Measurements from ENCODE around the gene HDAC9.
A peak's percentile ranks its signal among the peaks of the same experiment; 100 is the strongest.

HDAC9 gene

DNA sequence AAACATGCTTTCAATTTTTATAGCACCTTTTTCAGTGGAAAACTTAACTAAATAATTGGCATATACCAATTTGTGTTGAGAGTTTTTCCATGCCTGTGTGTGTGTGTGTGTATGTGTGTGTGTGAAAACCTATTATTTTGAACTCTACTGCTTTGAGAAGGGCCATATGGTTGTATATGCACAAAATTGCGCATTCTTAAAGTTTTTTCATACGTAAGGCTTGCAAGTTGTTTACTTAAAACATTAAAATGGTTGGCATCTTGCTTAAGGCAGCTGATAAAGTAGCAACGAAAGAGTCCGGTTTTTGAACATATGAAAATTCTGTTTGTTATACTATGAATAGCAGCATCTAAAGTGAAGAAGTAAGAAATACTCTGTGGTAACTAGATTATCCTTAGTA lies 84.1 kb downstream of the HDAC9 start:
- H3K4me3 Mint-ChIP-seq: no peak overlapping the region
- DNase-seq (no peak), ATAC-seq (replicated peaks) (no peak)
- no peaks in the 10 kb centered on the region for H3K27me3 Mint-ChIP-seq
- no peak overlapping the region for H3K27ac Mint-ChIP-seq
- peaks cover 0 to 9% of the 10 kb centered on the region in 2 donors for H3K4me1 Mint-ChIP-seq (ENCODE audit: low read depth in 2 of 2)
- H3K9me3 Mint-ChIP-seq: no peaks in the 10 kb centered on the region
- no peaks in the 10 kb centered on the region for H3K36me3 Mint-ChIP-seq (ENCODE audit: insufficient read depth)

DNA sequence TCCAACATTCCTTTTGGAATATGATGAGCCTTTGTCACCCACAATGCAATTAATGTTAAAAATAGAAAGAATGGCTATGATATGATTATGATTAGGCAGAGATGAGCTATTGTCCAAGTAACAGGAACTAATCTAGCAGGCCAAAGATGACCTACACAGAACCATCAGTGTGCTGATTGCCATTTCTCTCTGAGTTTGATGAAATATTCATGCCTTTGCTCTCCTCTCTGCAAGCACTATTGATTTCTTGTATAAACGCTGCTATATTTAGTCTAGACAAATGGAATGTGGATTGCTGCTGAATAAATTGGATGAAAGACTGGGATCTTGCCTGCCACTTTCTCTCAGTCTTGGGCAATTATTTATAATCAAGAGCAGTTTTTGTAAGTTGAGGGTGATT lies 85.4 kb downstream of the HDAC9 start:
- Mint-ChIP-seq H3K36me3 (ENCODE audit: insufficient read depth) (no peaks in the 10 kb centered on the region), H3K27ac (no peak overlapping the region), H3K4me1 (ENCODE audit: low read depth in 2 of 2) (peaks cover 0 to 7% of the 10 kb centered on the region in 2 donors), H3K27me3 (no peaks in the 10 kb centered on the region), H3K9me3 (no peaks in the 10 kb centered on the region), H3K4me3 (no peak overlapping the region)
- no peak for ATAC-seq (replicated peaks)
- no peak for DNase-seq

GRCh38 chr7:18583305-18583704 lies 87.8 kb downstream of the HDAC9 start:
- no peak overlapping the region for H3K4me3 Mint-ChIP-seq
- no peaks in the 10 kb centered on the region for H3K27me3 Mint-ChIP-seq
- no peak overlapping the region for H3K27ac Mint-ChIP-seq
- H3K9me3 Mint-ChIP-seq: no peaks in the 10 kb centered on the region
- no peak for ATAC-seq (replicated peaks)
- no peak for DNase-seq
- no peaks in the 10 kb centered on the region for H3K36me3 Mint-ChIP-seq (ENCODE audit: insufficient read depth)
- no peaks in the 10 kb centered on the region for H3K4me1 Mint-ChIP-seq (ENCODE audit: low read depth in 2 of 2)

DNA sequence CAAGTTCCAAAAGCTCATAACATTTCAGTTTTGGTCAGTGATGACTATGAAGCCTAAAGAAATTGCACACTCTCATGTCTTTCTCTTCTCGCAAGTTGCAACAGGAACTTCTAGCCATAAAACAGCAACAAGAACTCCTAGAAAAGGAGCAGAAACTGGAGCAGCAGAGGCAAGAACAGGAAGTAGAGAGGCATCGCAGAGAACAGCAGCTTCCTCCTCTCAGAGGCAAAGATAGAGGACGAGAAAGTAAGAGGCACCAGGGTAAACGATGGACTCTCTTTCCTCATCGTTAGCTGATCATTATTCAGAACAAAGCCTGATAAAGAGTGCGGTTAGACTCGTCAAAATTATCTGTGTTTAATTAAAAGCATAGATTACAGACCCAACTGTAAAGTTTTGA lies 94.7 kb downstream of the HDAC9 start:
- Mint-ChIP-seq H3K36me3 (ENCODE audit: insufficient read depth) (peaks cover 3% of the 10 kb centered on the region), H3K27me3 (no peaks in the 10 kb centered on the region), H3K27ac (no peak overlapping the region), H3K4me1 (ENCODE audit: low read depth in 2 of 2) (no peaks in the 10 kb centered on the region), H3K4me3 (no peak overlapping the region), H3K9me3 (no peaks in the 10 kb centered on the region)
- ATAC-seq (replicated peaks) (no peak), DNase-seq (no peak)

- Mint-ChIP-seq H3K27me3 (no peaks in the 10 kb centered on the region), H3K4me3 (no peak overlapping the region), H3K36me3 (ENCODE audit: insufficient read depth) (peaks cover 3% of the 10 kb centered on the region), H3K27ac (no peak overlapping the region), H3K9me3 (no peaks in the 10 kb centered on the region), H3K4me1 (ENCODE audit: low read depth in 2 of 2) (no peaks in the 10 kb centered on the region)
- no peak for DNase-seq
- ATAC-seq (replicated peaks): no peak
These were observed 95.3 kb downstream of the HDAC9 start for GRCh38 chr7:18590744-18591340.

- no peak for ATAC-seq (replicated peaks)
- no peak for DNase-seq
- no peaks in the 10 kb centered on the region for H3K27me3 Mint-ChIP-seq
- H3K27ac Mint-ChIP-seq: no peak overlapping the region
- no peak overlapping the region for H3K4me3 Mint-ChIP-seq
- H3K4me1 Mint-ChIP-seq (ENCODE audit: low read depth in 2 of 2): no peaks in the 10 kb centered on the region
- no peaks in the 10 kb centered on the region for H3K9me3 Mint-ChIP-seq
- H3K36me3 Mint-ChIP-seq (ENCODE audit: insufficient read depth): peaks cover 6% of the 10 kb centered on the region
These were observed 98.2 kb downstream of the HDAC9 start for GRCh38 chr7:18593602-18594279.

DNA sequence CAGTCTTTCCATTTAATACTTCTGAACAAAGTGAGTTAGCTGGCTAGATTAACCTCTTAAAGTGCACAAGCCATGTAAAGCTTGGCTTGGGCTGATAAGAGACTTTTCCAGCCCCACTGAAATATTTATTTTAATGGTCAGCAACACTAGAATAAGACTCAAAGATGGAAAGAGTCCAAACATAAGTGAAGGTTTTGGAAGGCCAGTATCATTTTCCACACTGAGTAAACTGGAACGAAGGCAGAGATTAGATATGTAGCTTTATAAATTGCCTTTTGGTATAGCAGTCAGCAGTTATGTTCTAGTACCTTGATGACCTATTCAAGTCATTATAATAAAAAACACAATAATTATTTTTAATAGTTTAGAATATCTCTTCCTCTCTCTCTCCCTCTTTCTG lies 102.2 kb downstream of the HDAC9 start:
- peaks cover 12% of the 10 kb centered on the region for H3K36me3 Mint-ChIP-seq (ENCODE audit: insufficient read depth)
- no peaks in the 10 kb centered on the region for H3K27me3 Mint-ChIP-seq
- peaks cover 0 to 6% of the 10 kb centered on the region in 2 donors for H3K9me3 Mint-ChIP-seq
- H3K27ac Mint-ChIP-seq: no peak overlapping the region
- DNase-seq: no peak
- no peak for ATAC-seq (replicated peaks)
- no peak overlapping the region for H3K4me3 Mint-ChIP-seq
- H3K4me1 Mint-ChIP-seq (ENCODE audit: low read depth in 2 of 2): no peaks in the 10 kb centered on the region

DNA sequence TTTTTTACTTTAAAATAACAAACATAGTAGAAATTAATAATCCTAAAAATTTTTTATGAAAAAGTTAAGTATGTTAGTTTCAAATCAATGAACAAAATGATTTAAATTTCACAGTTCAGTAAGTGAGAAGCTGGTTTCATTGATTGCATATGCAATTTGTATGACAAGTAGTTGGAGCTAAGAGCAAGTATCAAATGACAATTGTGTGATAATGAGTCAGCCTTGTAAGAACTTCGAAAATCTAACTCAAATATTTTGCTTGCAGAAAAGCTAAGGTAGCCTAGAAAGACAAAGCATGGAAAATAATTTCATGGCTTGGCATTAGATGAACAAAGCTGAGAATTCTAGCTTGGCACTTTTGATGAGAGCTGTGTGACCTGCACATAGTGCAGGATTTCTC lies 111.5 kb downstream of the HDAC9 start:
- DNase-seq (no peak), ATAC-seq (replicated peaks) (no peak)
- Mint-ChIP-seq H3K4me3 (no peak overlapping the region), H3K27me3 (no peaks in the 10 kb centered on the region), H3K4me1 (ENCODE audit: low read depth in 2 of 2) (no peaks in the 10 kb centered on the region), H3K9me3 (peaks cover 3 to 26% of the 10 kb centered on the region in 2 donors), H3K27ac (no peak overlapping the region), H3K36me3 (ENCODE audit: insufficient read depth) (peaks cover 11% of the 10 kb centered on the region)

DNA sequence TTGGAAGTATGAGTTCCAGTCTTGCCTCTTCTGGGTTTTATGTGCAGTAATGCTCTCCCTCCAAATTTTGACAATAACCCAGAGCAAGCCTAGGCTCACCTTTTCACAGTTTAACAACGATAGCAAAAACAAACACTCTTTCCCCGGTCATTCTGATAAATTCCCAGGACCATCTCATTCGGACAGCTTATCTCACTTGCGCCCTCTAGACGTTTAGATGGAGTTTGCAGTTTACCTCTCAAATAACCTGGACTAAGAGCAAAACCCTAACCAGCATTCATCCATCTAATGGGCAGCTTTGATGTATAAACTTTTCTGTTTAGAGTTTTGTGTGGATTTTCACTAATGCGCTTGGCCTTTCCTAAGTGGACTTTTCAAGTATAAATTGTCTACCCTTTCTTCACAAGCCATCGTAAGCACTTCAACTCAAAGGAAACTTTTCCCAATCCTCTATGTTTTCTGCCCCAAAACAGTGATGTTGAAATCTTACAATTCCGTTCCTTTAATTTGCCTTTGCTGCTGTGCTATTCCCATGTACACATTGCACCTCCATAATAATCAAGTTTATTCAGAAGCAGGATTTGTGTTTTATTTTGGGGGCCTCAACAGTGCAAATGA lies 114.9 kb downstream of the HDAC9 start:
- Mint-ChIP-seq H3K27ac (no peak overlapping the region), H3K9me3 (no peaks in the 10 kb centered on the region), H3K36me3 (ENCODE audit: insufficient read depth) (no peaks in the 10 kb centered on the region), H3K27me3 (no peaks in the 10 kb centered on the region), H3K4me3 (no peak overlapping the region), H3K4me1 (ENCODE audit: low read depth in 2 of 2) (no peaks in the 10 kb centered on the region)
- no peak for DNase-seq
- no peak for ATAC-seq (replicated peaks)

DNA sequence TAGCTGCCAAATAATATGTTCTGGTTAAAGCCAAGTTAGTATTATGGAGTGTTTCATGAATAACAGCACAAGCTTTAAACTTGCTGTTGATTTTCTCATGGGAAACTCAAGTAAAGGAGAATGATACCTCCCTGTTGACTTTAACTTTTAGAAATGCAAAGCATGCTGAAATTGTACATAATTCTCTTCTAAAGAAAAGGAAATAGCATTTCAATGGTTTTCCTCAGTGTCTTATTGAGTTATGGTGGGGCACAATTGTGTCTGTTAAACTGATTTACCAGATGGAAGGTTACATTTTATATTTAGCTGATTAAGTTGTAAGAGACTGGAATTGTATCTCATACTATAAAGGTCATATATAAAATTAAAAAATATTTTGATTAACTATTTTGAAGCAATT lies 119.3 kb downstream of the HDAC9 start:
- no peak overlapping the region for H3K27ac Mint-ChIP-seq
- peaks cover 2% of the 10 kb centered on the region for H3K36me3 Mint-ChIP-seq (ENCODE audit: insufficient read depth)
- H3K27me3 Mint-ChIP-seq: no peaks in the 10 kb centered on the region
- ATAC-seq (replicated peaks) (no peak), DNase-seq (no peak)
- no peaks in the 10 kb centered on the region for H3K9me3 Mint-ChIP-seq
- no peak overlapping the region for H3K4me3 Mint-ChIP-seq
- no peaks in the 10 kb centered on the region for H3K4me1 Mint-ChIP-seq (ENCODE audit: low read depth in 2 of 2)

- ATAC-seq (replicated peaks) (no peak), DNase-seq (no peak)
- no peaks in the 10 kb centered on the region for H3K4me1 Mint-ChIP-seq (ENCODE audit: low read depth in 2 of 2)
- no peak overlapping the region for H3K4me3 Mint-ChIP-seq
- H3K36me3 Mint-ChIP-seq (ENCODE audit: insufficient read depth): peaks cover 2% of the 10 kb centered on the region
- H3K9me3 Mint-ChIP-seq: no peaks in the 10 kb centered on the region
- H3K27me3 Mint-ChIP-seq: no peaks in the 10 kb centered on the region
- no peak overlapping the region for H3K27ac Mint-ChIP-seq
These were observed 123.8 kb downstream of the HDAC9 start for GRCh38 chr7:18619311-18619710.

GRCh38 chr7:18623389-18623788 lies 127.8 kb downstream of the HDAC9 start:
- Mint-ChIP-seq H3K27me3 (no peaks in the 10 kb centered on the region), H3K27ac (no peak overlapping the region), H3K4me1 (ENCODE audit: low read depth in 2 of 2) (no peaks in the 10 kb centered on the region), H3K36me3 (ENCODE audit: insufficient read depth) (peaks cover 4% of the 10 kb centered on the region), H3K9me3 (no peaks in the 10 kb centered on the region), H3K4me3 (no peak overlapping the region)
- ATAC-seq (replicated peaks) (no peak), DNase-seq (no peak)

- ATAC-seq (replicated peaks) (no peak), DNase-seq (no peak)
- no peaks in the 10 kb centered on the region for H3K27me3 Mint-ChIP-seq
- peak overlapping the region in 1 of 2 donors; percentile 28 for H3K27ac Mint-ChIP-seq
- no peak overlapping the region for H3K4me3 Mint-ChIP-seq
- H3K9me3 Mint-ChIP-seq: no peaks in the 10 kb centered on the region
- H3K36me3 Mint-ChIP-seq (ENCODE audit: insufficient read depth): peaks cover 4% of the 10 kb centered on the region
- H3K4me1 Mint-ChIP-seq (ENCODE audit: low read depth in 2 of 2): no peaks in the 10 kb centered on the region
These were observed 128.9 kb downstream of the HDAC9 start for GRCh38 chr7:18624459-18624858.

- no peak for DNase-seq
- H3K4me1 Mint-ChIP-seq (ENCODE audit: low read depth in 2 of 2): no peaks in the 10 kb centered on the region
- no peak for ATAC-seq (replicated peaks)
- H3K27ac Mint-ChIP-seq: no peak overlapping the region
- H3K4me3 Mint-ChIP-seq: no peak overlapping the region
- no peaks in the 10 kb centered on the region for H3K27me3 Mint-ChIP-seq
- H3K9me3 Mint-ChIP-seq: no peaks in the 10 kb centered on the region
- H3K36me3 Mint-ChIP-seq (ENCODE audit: insufficient read depth): peaks cover 4% of the 10 kb centered on the region
These were observed 130.5 kb downstream of the HDAC9 start for GRCh38 chr7:18626086-18626485.

All from effector memory CD8-positive, alpha-beta T cell (primary cell).